Measurements from ENCODE around the gene TSPAN15. TPM values are rescaled to one million over a fixed set of nuclear protein-coding genes. Genes with fewer than 3 reads are reported as not detected.

TSPAN15 gene
- total and polyA plus RNA-seq, 2 of the 4 experiments (the other 2 are of a cell fraction) = 0.48 TPM; not detected in 1

- Histone ChIP-seq H3K56ac (ENCODE audit: extremely low read depth, insufficient read depth, low read length) (no peak overlapping the region), H2AK5ac (ENCODE audit: low read depth, low read length) (no peak overlapping the region), H2BK15ac (ENCODE audit: low read depth, low read length) (no peak overlapping the region), H3K4me1 (ENCODE audit: control insufficient read depth, insufficient read depth, low read length) (no peaks in the 10 kb centered on the region), H3K14ac (replicated peaks; ENCODE audit: low read depth, low read length) (no peak overlapping the region), H2AK9ac (replicated peaks; ENCODE audit: low read depth, low read length, poor library complexity) (no peak overlapping the region), H4K20me1 (ENCODE audit: insufficient read depth, low read length) (no peaks in the 10 kb centered on the region), H4K91ac (ENCODE audit: insufficient read depth, low read depth, low read length) (no peak overlapping the region), H3K27ac (ENCODE audit: insufficient read depth, low read length) (no peak overlapping the region), H3K4ac (ENCODE audit: low read depth, low read length) (no peak overlapping the region), H2AFZ (replicated peaks; ENCODE audit: low read length, poor library complexity) (no peak overlapping the region), H2BK5ac (ENCODE audit: low read depth, low read length, poor library complexity, severe bottlenecking) (no peak overlapping the region), H2BK120ac (ENCODE audit: low read depth, low read length) (no peak overlapping the region), H3K9me1 (ENCODE audit: insufficient read depth, low read length) (no peaks in the 10 kb centered on the region), H3K9ac (ENCODE audit: low read depth, low read length) (no peak overlapping the region), H3K9me3 (ENCODE audit: control insufficient read depth, insufficient read depth, low read length) (peaks cover 4% of the 10 kb centered on the region; the same call in 1 of the 2 replicates), H3K23ac (ENCODE audit: low read depth, low read length) (no peak overlapping the region), H3K4me2 (ENCODE audit: low read depth, low read length) (no peak overlapping the region), H3K36me3 (ENCODE audit: control insufficient read depth, insufficient read depth, low read length) (no peaks in the 10 kb centered on the region), H4K8ac (ENCODE audit: low read depth in 2 of 2, low read length in 2 of 2) (no peak overlapping the region), H3K27me3 (ENCODE audit: control insufficient read depth, insufficient read depth, low read length) (peaks cover 14% of the 10 kb centered on the region), H3K79me1 (ENCODE audit: low read depth in 1 of 2, low read length in 2 of 2) (no peaks in the 10 kb centered on the region), H2BK20ac (ENCODE audit: low read depth, low read length) (no peak overlapping the region), H4K5ac (ENCODE audit: low read depth, low read length) (no peak overlapping the region), H3K4me3 (ENCODE audit: insufficient read depth, low read depth, low read length) (no peak overlapping the region), H3K18ac (ENCODE audit: low read depth, low read length) (no peak overlapping the region)
- POLR2A ChIA-PET (ENCODE audit: unreplicated experiment) = no interaction called here
- in situ Hi-C loops (cut with MboI; ENCODE audit: low sequenced_read_pairs) = no loop called here
- DNase-seq (no peak), ATAC-seq (ENCODE audit: low read depth) (no peak)
- intact Hi-C loops (cut with micrococcal nuclease) = no loop called here
- BruUV-seq (replicated peaks) = no TSS peak
- no peak for TF ChIP-seq RAD21 (IDR thresholded peaks at IDR 0.05; ENCODE audit: low read length)
- TF ChIP-seq BHLHE40 (IDR thresholded peaks at IDR 0.05; ENCODE audit: low read depth, low read length) = no peak
- no peak for TF ChIP-seq FOS (IDR thresholded peaks at IDR 0.05; ENCODE audit: low read depth, low read length)
- TF ChIP-seq RFX5 (IDR thresholded peaks at IDR 0.05; ENCODE audit: low read depth, low read length) = no peak
- TF ChIP-seq MAFK (IDR thresholded peaks at IDR 0.05; ENCODE audit: low read depth, low read length) = no peak
- TF ChIP-seq ELK1 (IDR thresholded peaks at IDR 0.05; ENCODE audit: borderline replicate concordance, low read depth, low read length) = no peak
- no peak for TF ChIP-seq POLR2A (IDR thresholded peaks at IDR 0.05; ENCODE audit: low read depth, low read length)
- no peak for TF ChIP-seq CTCF (conservative IDR thresholded peaks at IDR 0.05; ENCODE audit: low read depth, low read length)
- no peak for TF ChIP-seq NFE2L2 (IDR thresholded peaks at IDR 0.05; ENCODE audit: low read depth, low read length)
- TF ChIP-seq RCOR1 (IDR thresholded peaks at IDR 0.05; ENCODE audit: insufficient replicate concordance, low read length) = no peak
- TF ChIP-seq MAZ (IDR thresholded peaks at IDR 0.05; ENCODE audit: borderline replicate concordance, low read depth, low read length) = no peak
- no peak for TF ChIP-seq MXI1 (IDR thresholded peaks at IDR 0.05; ENCODE audit: borderline replicate concordance, low read depth, low read length)
- TF ChIP-seq SMC3 (IDR thresholded peaks at IDR 0.05; ENCODE audit: low read depth, low read length) = no peak
- no peak for TF ChIP-seq CEBPB (IDR thresholded peaks at IDR 0.05; ENCODE audit: low read depth, low read length)
- TF ChIP-seq CHD1 (IDR thresholded peaks at IDR 0.05; ENCODE audit: low read depth, low read length) = no peak
- TF ChIP-seq USF2 (IDR thresholded peaks at IDR 0.05; ENCODE audit: low read depth, low read length) = no peak
- 17% methylated on average over 1 of the region's 3 CpGs; no CpG with 5 or more reads in 1 of the 2 experiments for WGBS, 2 experiments (ENCODE audit: extremely low coverage in 2 of 2, insufficient read length in 1 of 2)
- CTCF ChIA-PET = no interaction called here
- dilution Hi-C loops (cut with HindIII; ENCODE audit: low sequenced_read_pairs, unreplicated experiment) = no loop called here
These were observed 87.2 kb downstream of the TSPAN15 start for GRCh38 chr10:69538461-69538860.
